GM12878 (cell line): ENCODE results near the gene PPP2R3B. TPM values are rescaled to one million over a fixed set of nuclear protein-coding genes. Genes with fewer than 3 reads are reported as not detected.

ENCODE experiments used
- ATAC-seq: fragments of 200-7000 bp; cut with Tn5 transposase; 3 replicates; pipeline ENCODE4 v1.9.1; 2020; ENCODE audit warnings: mild to moderate bottlenecking, moderate library complexity
- BruUV-seq: library from RNA; stranded (reverse); fragments of 400-500 nt; replicated peaks from 2 replicates; lab custom pipeline; 2021; lab: Mats Ljungman, UMichigan
- CTCF ChIA-PET: fragments of 300-600 bp; sonication (Branson Sonifier 250); formaldehyde crosslinking; extraction: SDS; loops from one replicate; lab custom pipeline; 2021; ENCODE audit warnings: inconsistent platforms; lab: Yijun Ruan, JAX
- POLR2A ChIA-PET: fragments of 350-600 bp; formaldehyde crosslinking; extraction: SDS; loops from one replicate; lab custom pipeline; 2021; ENCODE audit warnings: inconsistent platforms; lab: Charles Lee
- RAD21 ChIA-PET: fragments of 300-600 bp; sonication (Branson Sonifier 250); formaldehyde crosslinking; loops from one replicate; lab custom pipeline; 2023; ENCODE audit warnings: antibody characterized with exemption; ENCODE audit not compliant: unreplicated experiment; lab: Charles Lee
- SMC1A ChIA-PET: fragments of 300-600 bp; sonication (Branson Sonifier 250); formaldehyde crosslinking; loops from one replicate; lab custom pipeline; 2023; ENCODE audit not compliant: unreplicated experiment, uncharacterized antibody; lab: Charles Lee
- DNase-seq: peaks from one replicate; pipeline ENCODE4 v3.0.0-alpha.2; 2011; ENCODE audit warnings: low read depth, low spot score
- FAIRE-seq: peaks from 3 replicates; lab custom pipeline; 2011; peaks lifted over from hg19 to GRCh38; lab: Jason Lieb, UNC
- H2AFZ ChIP-seq: 2 replicates; pipeline ENCODE4 v1.6.0; 2011; ENCODE audit warnings: low read depth, low read length, control low read depth; ENCODE audit not compliant: control insufficient read depth
- H3K27ac ChIP-seq: 2 replicates; pipeline ENCODE4 v1.5.1; 2011; ENCODE audit warnings: control low read depth; ENCODE audit not compliant: control insufficient read depth, insufficient read depth
- H3K27me3 ChIP-seq, 2 experiments: replicated peaks in 1 of 2; 2 replicates each; pipeline versions ENCODE4 v1.6.0 to v1.6.1; 2011; ENCODE audit warnings: low read length in 1 of 2; ENCODE audit not compliant: control insufficient read depth in 2 of 2, insufficient read depth in 2 of 2
- H3K36me3 ChIP-seq, 2 experiments: 2 replicates each; pipeline ENCODE4 v1.5.1; 2011; ENCODE audit warnings: low read length in 1 of 2; ENCODE audit not compliant: control insufficient read depth in 2 of 2, insufficient read depth in 2 of 2
- H3K4me1 ChIP-seq: 2 replicates; pipeline ENCODE4 v1.6.1; 2011; ENCODE audit warnings: mild to moderate bottlenecking, low read length, moderate library complexity, mixed read lengths; ENCODE audit not compliant: control insufficient read depth, insufficient read depth
- H3K4me2 ChIP-seq: 2 replicates; pipeline ENCODE4 v1.6.0; 2011; ENCODE audit warnings: control low read depth; ENCODE audit not compliant: control insufficient read depth, insufficient read depth
- H3K4me3 ChIP-seq: fragments of 200-600 bp; sonication (generic); 2 replicates; pipeline ENCODE4 v1.5.1; 2016
- H3K79me2 ChIP-seq: 2 replicates; pipeline ENCODE4 v1.6.0; 2011; ENCODE audit warnings: low read length; ENCODE audit not compliant: control insufficient read depth, insufficient read depth
- H3K9ac ChIP-seq: 2 replicates; pipeline ENCODE4 v1.8.0; 2011; ENCODE audit warnings: low read length, control low read depth, mixed read lengths; ENCODE audit not compliant: control insufficient read depth, insufficient read depth
- H3K9me3 ChIP-seq: replicated peaks from 3 replicates; pipeline ENCODE4 v1.5.1; 2011; ENCODE audit warnings: mild to moderate bottlenecking, low read length; ENCODE audit not compliant: control insufficient read depth, insufficient read depth
- H4K20me1 ChIP-seq: 2 replicates; pipeline ENCODE4 v1.6.0; 2011; ENCODE audit not compliant: control insufficient read depth, insufficient read depth
- ATF3 ChIP-seq: IDR thresholded peaks from 2 replicates; pipeline ENCODE4 v1.6.1; 2011; ENCODE audit warnings: low read depth, mild to moderate bottlenecking, low read length, moderate library complexity, borderline replicate concordance; ENCODE audit errors: extremely low read depth
- BCLAF1 ChIP-seq: fragments of 450-650 bp; IDR thresholded peaks from 2 replicates; pipeline ENCODE4 v1.6.1; 2017; ENCODE audit warnings: antibody characterized with exemption, mild to moderate bottlenecking, moderate library complexity
- BRCA1 ChIP-seq: IDR thresholded peaks from 2 replicates; pipeline ENCODE4 v1.6.1; 2011; ENCODE audit warnings: low read depth, low read length, improper control_type of control experiment
- EZH2 ChIP-seq: IDR thresholded peaks from 2 replicates; pipeline ENCODE4 v1.6.1; 2012; ENCODE audit warnings: low read depth, mild to moderate bottlenecking, control low read depth, inconsistent platforms, low read length, borderline replicate concordance; ENCODE audit not compliant: control insufficient read depth
- KDM1A ChIP-seq: fragments of 200-600 bp; sonication (generic); IDR thresholded peaks from 2 replicates; pipeline ENCODE4 v1.6.1; 2016; ENCODE audit warnings: borderline replicate concordance
- SKIL ChIP-seq: fragments of 450-650 bp; IDR thresholded peaks from 2 replicates; pipeline ENCODE4 v1.6.1; 2017; ENCODE audit warnings: mild to moderate bottlenecking, low read depth, inconsistent platforms; ENCODE audit not compliant: poor library complexity, severe bottlenecking
- ZNF384 ChIP-seq: IDR thresholded peaks from 2 replicates; pipeline ENCODE4 v1.6.1; 2012; ENCODE audit warnings: low read depth, mild to moderate bottlenecking, low read length, improper control_type of control experiment, borderline replicate concordance
- ZNF592 ChIP-seq: fragments of 450-650 bp; IDR thresholded peaks from 2 replicates; pipeline ENCODE4 v1.6.1; 2017; ENCODE audit warnings: mild to moderate bottlenecking, moderate library complexity
- ZSCAN29 ChIP-seq: fragments of 450-650 bp; IDR thresholded peaks from 2 replicates; pipeline ENCODE4 v1.6.1; 2017; ENCODE audit warnings: mild to moderate bottlenecking, moderate library complexity
- whole genome bisulfite sequencing: methylation state at CpG from one replicate; pipeline ENCODE4 v1.1.6; 2016; ENCODE audit warnings: low lambda C conversion rate; ENCODE audit not compliant: insufficient replicate concordance, insufficient coverage; ENCODE audit errors: missing lambda C conversion rate; 5-methylcytosine and 5-hydroxymethylcytosine counted together
- in situ Hi-C: fragments of 300-500 bp; cut with MboI; formaldehyde crosslinking; loops from 9 replicates; pipeline ENCODE4 v1.14.3; 2018; ENCODE audit warnings: mixed read lengths
- intact Hi-C: fragments of 100-400 bp; cut with micrococcal nuclease; formaldehyde crosslinking; loops from one replicate; pipeline ENCODE4 v1.14.2; 2022; ENCODE audit not compliant: unreplicated experiment
- polyA plus RNA-seq, 11 experiments: library from polyadenylated mRNA; depleted of rRNA in 4 of 11; unstranded in 6 of 11; stranded (reverse) in 5 of 11; fragments of >200 nt; fragmentation: Nextera tagmentation in 4 of 11; fragmentation: Illumina TruSeq in 1 of 11; extraction: Ambion mirVana in 4 of 11; extraction: Trizol in 1 of 11; gene quantifications; 1 replicate in 1 of 11; 2 replicates in 10 of 11; pipeline versions ENCODE4 v1.2.1 to v1.2.3, GENCODE V29; 2011 to 2016; ENCODE audit warnings: inconsistent platforms in 2 of 11, missing spikeins in 2 of 11, low read depth in 1 of 11
- total RNA-seq, 4 experiments: library from RNA; depleted of rRNA in 3 of 4; stranded (reverse); fragments of >200 nt in 3 of 4; fragmentation: Illumina TruSeq in 1 of 4; extraction: Trizol in 1 of 4; gene quantifications; 2 replicates each; pipeline versions ENCODE4 v1.2.1 to v1.2.3, GENCODE V29; 2013 to 2021
- TF ChIP-seq, protein P1 (sequence below): fragments of 450-650 bp; formaldehyde crosslinking; IDR thresholded peaks from 2 replicates; pipeline ENCODE4 v1.4.0; 2020; ENCODE audit warnings: mild to moderate bottlenecking, moderate library complexity

Gene PPP2R3B
- total and polyA plus RNA-seq, 10 of the 15 experiments (the other 5 are each of a cell fraction or from before 2014, with no cell fraction given), result 0.11 to 34.3 (median 9.7) TPM; not detected in 1

DNA sequence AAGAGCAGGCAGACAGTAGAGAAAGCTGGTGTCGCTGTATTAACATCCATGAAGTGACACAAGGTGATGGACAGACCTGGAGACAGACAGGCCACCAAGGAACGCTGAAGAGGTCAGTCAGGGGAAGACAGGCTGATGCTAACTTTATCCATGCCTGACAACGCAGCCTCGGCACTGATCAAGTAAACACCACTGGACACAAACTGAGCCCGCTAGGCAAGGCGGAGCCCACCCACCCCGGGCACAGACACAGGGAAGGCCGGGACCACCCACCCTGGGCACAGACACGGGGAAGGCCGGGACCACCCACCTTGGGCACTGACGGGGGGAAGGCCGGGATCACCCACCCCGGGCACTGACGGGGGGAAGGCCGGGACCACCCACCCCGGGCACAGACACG, 18.8 kb downstream of the PPP2R3B start:
- no peak overlapping the region for H3K9ac ChIP-seq
- ChIA-PET CTCF (no interaction called here), RAD21 (no interaction called here), SMC1A (no interaction called here), POLR2A (no interaction called here)
- no peaks in the 10 kb centered on the region for H3K27me3 ChIP-seq
- no peak overlapping the region for H3K4me3 ChIP-seq
- BruUV-seq, result no TSS peak
- FAIRE-seq (no peak), ATAC-seq (no peak), DNase-seq (no peak)
- H3K36me3 ChIP-seq, result no peaks in the 10 kb centered on the region
- H3K9me3 ChIP-seq, result no peaks in the 10 kb centered on the region; the same call in 2 of the 3 replicates
- H3K79me2 ChIP-seq, result no peaks in the 10 kb centered on the region
- H2AFZ ChIP-seq, result no peak overlapping the region
- H3K27ac ChIP-seq, result no peak overlapping the region
- H3K4me2 ChIP-seq, result no peak overlapping the region
- 88% methylated on average over 14 of the region's 17 CpGs for WGBS
- H4K20me1 ChIP-seq, result no peaks in the 10 kb centered on the region
- in situ Hi-C loops, result no loop called here
- intact Hi-C loops, result no loop called here
- H3K4me1 ChIP-seq, result no peaks in the 10 kb centered on the region
- TF ChIP-seq ZNF384 (no peak), ATF3 (no peak), ZNF592 (no peak), BRCA1 (no peak), BCLAF1 (no peak), KDM1A (no peak), SKIL (no peak), ZSCAN29 (no peak), EZH2 (no peak)
- TF ChIP-seq, protein P1, sequence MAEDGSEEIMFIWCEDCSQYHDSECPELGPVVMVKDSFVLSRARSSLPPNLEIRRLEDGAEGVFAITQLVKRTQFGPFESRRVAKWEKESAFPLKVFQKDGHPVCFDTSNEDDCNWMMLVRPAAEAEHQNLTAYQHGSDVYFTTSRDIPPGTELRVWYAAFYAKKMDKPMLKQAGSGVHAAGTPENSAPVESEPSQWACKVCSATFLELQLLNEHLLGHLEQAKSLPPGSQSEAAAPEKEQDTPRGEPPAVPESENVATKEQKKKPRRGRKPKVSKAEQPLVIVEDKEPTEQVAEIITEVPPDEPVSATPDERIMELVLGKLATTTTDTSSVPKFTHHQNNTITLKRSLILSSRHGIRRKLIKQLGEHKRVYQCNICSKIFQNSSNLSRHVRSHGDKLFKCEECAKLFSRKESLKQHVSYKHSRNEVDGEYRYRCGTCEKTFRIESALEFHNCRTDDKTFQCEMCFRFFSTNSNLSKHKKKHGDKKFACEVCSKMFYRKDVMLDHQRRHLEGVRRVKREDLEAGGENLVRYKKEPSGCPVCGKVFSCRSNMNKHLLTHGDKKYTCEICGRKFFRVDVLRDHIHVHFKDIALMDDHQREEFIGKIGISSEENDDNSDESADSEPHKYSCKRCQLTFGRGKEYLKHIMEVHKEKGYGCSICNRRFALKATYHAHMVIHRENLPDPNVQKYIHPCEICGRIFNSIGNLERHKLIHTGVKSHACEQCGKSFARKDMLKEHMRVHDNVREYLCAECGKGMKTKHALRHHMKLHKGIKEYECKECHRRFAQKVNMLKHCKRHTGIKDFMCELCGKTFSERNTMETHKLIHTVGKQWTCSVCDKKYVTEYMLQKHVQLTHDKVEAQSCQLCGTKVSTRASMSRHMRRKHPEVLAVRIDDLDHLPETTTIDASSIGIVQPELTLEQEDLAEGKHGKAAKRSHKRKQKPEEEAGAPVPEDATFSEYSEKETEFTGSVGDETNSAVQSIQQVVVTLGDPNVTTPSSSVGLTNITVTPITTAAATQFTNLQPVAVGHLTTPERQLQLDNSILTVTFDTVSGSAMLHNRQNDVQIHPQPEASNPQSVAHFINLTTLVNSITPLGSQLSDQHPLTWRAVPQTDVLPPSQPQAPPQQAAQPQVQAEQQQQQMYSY (CRISPR knock-in tag), result no peak
